Measurements from ENCODE around the gene GTF3C4. TPM values are rescaled to one million over a fixed set of nuclear protein-coding genes. Genes with fewer than 3 reads are reported as not detected.

Gene GTF3C4
- total and polyA plus RNA-seq, 12 donors = 1.9 to 18.5 (median 11.6) TPM

DNA sequence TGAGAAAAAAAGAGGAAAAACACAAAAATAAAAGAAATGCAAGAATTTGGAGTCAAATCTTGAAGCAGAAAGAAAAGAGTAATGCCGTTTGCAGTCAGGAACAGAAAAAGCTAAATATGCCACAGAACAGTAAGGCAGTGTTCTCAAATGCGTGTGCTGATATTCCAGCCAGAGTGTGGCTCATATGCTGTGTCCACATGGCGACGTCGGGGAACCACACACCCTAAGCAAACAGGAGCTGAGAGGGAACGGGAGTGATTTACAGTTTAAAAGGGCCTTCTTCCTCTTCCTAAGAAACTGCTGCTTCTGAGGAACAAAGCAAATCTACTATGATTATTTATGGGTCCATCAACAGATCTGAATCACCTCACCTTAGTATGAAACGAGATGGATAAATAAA, 43.2 kb upstream of the GTF3C4 start:
- 76 to 86% (median 83%) methylated on average over 7 of the region's 7 CpGs for WGBS, 4 donors
- Histone ChIP-seq H3K4me1 (replicated peaks in 1 of 2) (no peaks in the 10 kb centered on the region), H3K4me3 (no peak overlapping the region), H3K9me3 (replicated peaks in 1 of 3) (no peaks in the 10 kb centered on the region), H3K27ac (no peak overlapping the region), H3K27me3 (no peaks in the 10 kb centered on the region), H3K36me3 (replicated peaks in 1 of 2) (peaks cover 0 to 50% of the 10 kb centered on the region in 2 donors)
- TF ChIP-seq POLR2A (IDR thresholded peaks at IDR 0.05) = no peak
- TF ChIP-seq, protein P1, sequence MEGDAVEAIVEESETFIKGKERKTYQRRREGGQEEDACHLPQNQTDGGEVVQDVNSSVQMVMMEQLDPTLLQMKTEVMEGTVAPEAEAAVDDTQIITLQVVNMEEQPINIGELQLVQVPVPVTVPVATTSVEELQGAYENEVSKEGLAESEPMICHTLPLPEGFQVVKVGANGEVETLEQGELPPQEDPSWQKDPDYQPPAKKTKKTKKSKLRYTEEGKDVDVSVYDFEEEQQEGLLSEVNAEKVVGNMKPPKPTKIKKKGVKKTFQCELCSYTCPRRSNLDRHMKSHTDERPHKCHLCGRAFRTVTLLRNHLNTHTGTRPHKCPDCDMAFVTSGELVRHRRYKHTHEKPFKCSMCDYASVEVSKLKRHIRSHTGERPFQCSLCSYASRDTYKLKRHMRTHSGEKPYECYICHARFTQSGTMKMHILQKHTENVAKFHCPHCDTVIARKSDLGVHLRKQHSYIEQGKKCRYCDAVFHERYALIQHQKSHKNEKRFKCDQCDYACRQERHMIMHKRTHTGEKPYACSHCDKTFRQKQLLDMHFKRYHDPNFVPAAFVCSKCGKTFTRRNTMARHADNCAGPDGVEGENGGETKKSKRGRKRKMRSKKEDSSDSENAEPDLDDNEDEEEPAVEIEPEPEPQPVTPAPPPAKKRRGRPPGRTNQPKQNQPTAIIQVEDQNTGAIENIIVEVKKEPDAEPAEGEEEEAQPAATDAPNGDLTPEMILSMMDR (IDR thresholded peaks at IDR 0.05) = no peak
- intact Hi-C loops (cut with DNase I) = no loop called here
- DNase-seq = no peak

DNA sequence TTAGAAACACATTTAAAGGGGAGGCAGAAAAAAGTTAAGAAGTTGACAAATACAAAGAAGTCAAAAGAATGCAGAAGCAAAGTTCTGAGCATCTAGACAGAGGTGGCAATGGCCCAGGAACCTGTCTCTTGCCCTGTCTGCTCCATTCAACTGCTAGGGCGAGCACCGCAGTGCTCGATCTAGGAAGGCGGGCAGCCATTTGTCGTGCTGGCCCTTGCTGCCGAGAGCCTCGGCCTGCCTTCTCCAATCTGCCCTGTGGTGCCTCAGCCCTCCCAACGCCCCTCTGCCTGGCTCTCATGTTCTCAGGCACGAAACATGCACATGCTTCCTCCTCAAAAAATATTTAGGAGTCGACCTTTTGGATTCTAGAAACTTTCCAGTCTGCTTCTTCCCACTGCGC, 42.7 kb upstream of the GTF3C4 start:
- no peak for DNase-seq
- H3K27me3 ChIP-seq = no peaks in the 10 kb centered on the region
- H3K4me3 ChIP-seq = no peak overlapping the region
- WGBS, 4 donors = 88 to 94% (median 92%) methylated on average over 11 of the region's 11 CpGs
- no peak overlapping the region for H3K27ac ChIP-seq
- no peaks in the 10 kb centered on the region for H3K9me3 ChIP-seq (replicated peaks in 1 of 3)
- intact Hi-C loops (cut with DNase I) = no loop called here
- TF ChIP-seq, protein P1 (IDR thresholded peaks at IDR 0.05) = no peak
- no peak for TF ChIP-seq POLR2A (IDR thresholded peaks at IDR 0.05)
- no peaks in the 10 kb centered on the region for H3K4me1 ChIP-seq (replicated peaks in 1 of 2)
- H3K36me3 ChIP-seq (replicated peaks in 1 of 2) = peaks cover 0 to 50% of the 10 kb centered on the region in 2 donors

DNA sequence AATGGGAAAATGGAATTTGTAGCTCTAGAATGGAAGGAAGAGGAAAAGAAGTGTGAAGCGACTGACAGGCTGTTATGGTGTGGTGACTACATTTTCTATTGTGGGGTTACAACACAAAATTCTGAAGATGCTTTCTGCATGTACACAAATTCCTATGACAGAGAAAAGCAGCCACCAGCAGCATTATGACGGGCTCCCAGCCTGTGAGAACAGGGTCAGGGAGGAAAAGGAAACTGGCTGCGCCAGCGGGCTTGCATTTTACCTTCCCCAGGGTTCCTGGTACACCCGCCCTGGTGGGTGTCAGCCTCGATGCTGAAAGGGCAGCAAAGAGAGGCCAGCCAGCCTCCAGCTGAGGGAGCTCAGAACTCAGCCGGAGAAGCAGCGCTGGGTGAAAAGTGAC, 41.5 kb upstream of the GTF3C4 start:
- Histone ChIP-seq H3K4me1 (replicated peaks in 1 of 2) (no peaks in the 10 kb centered on the region), H3K27me3 (no peaks in the 10 kb centered on the region), H3K9me3 (replicated peaks in 1 of 3) (no peaks in the 10 kb centered on the region), H3K27ac (no peak overlapping the region), H3K4me3 (no peak overlapping the region), H3K36me3 (replicated peaks in 1 of 2) (peaks cover 0 to 50% of the 10 kb centered on the region in 2 donors)
- WGBS, 4 donors = 91 to 97% (median 95%) methylated on average over 8 of the region's 8 CpGs
- no peak for DNase-seq
- TF ChIP-seq, protein P1 (IDR thresholded peaks at IDR 0.05) = no peak
- no peak for TF ChIP-seq POLR2A (IDR thresholded peaks at IDR 0.05)
- intact Hi-C loops (cut with DNase I) = no loop called here

DNA sequence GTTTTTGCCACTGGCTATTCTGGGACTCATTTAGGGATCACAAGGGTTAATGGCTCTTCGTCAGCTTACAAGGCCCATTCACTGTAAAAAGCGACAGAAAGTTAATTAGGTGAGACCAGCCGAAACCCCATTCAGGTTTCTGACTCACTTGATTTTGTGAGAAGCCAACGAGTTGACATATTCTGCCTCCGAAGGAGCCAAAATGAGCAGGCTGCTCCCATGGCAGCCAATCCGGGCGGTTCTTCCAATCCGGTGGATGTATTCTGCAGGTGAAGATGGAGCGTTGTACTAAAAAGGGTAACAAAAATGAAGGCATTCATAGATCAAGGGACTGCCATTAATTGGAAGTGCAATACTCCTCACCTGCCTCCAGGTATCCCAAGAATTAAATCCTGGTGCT, 40.1 kb upstream of the GTF3C4 start:
- TF ChIP-seq, protein P1 (IDR thresholded peaks at IDR 0.05) = no peak
- no peak for TF ChIP-seq POLR2A (IDR thresholded peaks at IDR 0.05)
- Histone ChIP-seq H3K4me1 (replicated peaks in 1 of 2) (no peaks in the 10 kb centered on the region), H3K27me3 (no peaks in the 10 kb centered on the region), H3K27ac (no peak overlapping the region), H3K36me3 (replicated peaks in 1 of 2) (peaks cover 0 to 45% of the 10 kb centered on the region in 2 donors), H3K9me3 (replicated peaks in 1 of 3) (no peaks in the 10 kb centered on the region), H3K4me3 (no peak overlapping the region)
- WGBS, 4 donors = 91 to 92% (median 92%) methylated on average over 9 of the region's 9 CpGs
- DNase-seq = no peak
- intact Hi-C loops (cut with DNase I) = no loop called here

All from adrenal gland (tissue), 12 donors.